Astrocyte (in vitro differentiated cells and primary cell): ENCODE measurements around the gene VSTM4. TPM values are rescaled to one million over a fixed set of nuclear protein-coding genes. Genes with fewer than 3 reads are reported as not detected.

ENCODE experiments used
- DNase-seq: peaks from one replicate; pipeline ENCODE4 v3.0.0-alpha.2; 2010; ENCODE audit warnings: low read depth
- FAIRE-seq: peaks from 2 replicates; lab custom pipeline; 2011; peaks lifted over from hg19 to GRCh38; lab: Jason Lieb, UNC
- H2AFZ ChIP-seq: 2 replicates; pipeline ENCODE4 v1.6.0; 2012; ENCODE audit warnings: low read depth, low read length, inconsistent platforms
- H3K27ac ChIP-seq: 2 replicates; pipeline ENCODE4 v1.5.1; 2011; ENCODE audit warnings: low read depth, low read length, inconsistent platforms
- H3K27me3 ChIP-seq: 2 replicates; pipeline ENCODE4 v1.6.0; 2011; ENCODE audit warnings: low read length, inconsistent platforms; ENCODE audit not compliant: insufficient read depth
- H3K36me3 ChIP-seq: 2 replicates; pipeline ENCODE4 v1.5.1; 2011; ENCODE audit warnings: low read length, inconsistent platforms; ENCODE audit not compliant: insufficient read depth
- H3K4me1 ChIP-seq: 2 replicates; pipeline ENCODE4 v1.5.1; 2011; ENCODE audit warnings: low read length, inconsistent platforms; ENCODE audit not compliant: insufficient read depth
- H3K4me2 ChIP-seq: 2 replicates; pipeline ENCODE4 v1.6.0; 2012; ENCODE audit warnings: low read length, inconsistent platforms
- H3K4me3 ChIP-seq: 2 replicates; pipeline ENCODE4 v1.5.1; 2011; ENCODE audit warnings: low read depth, mild to moderate bottlenecking, low read length, inconsistent platforms; ENCODE audit not compliant: insufficient read depth
- H3K79me2 ChIP-seq: 2 replicates; pipeline ENCODE4 v1.6.0; 2012; ENCODE audit warnings: mild to moderate bottlenecking, low read length, inconsistent platforms; ENCODE audit not compliant: insufficient read depth
- H3K9ac ChIP-seq: 2 replicates; pipeline ENCODE4 v1.6.0; 2012; ENCODE audit warnings: mild to moderate bottlenecking, low read length, inconsistent platforms
- H3K9me3 ChIP-seq: 2 replicates; pipeline ENCODE4 v1.5.1; 2012; ENCODE audit warnings: low read depth, mild to moderate bottlenecking, low read length, inconsistent platforms; ENCODE audit not compliant: insufficient read depth
- H4K20me1 ChIP-seq: 2 replicates; pipeline ENCODE4 v1.6.0; 2012; ENCODE audit warnings: low read length, inconsistent platforms; ENCODE audit not compliant: insufficient read depth
- H3K27ac Mint-ChIP-seq: one replicate; pipeline ENCODE4 v1.8.0; 2021; ENCODE audit warnings: mild to moderate bottlenecking, mixed read lengths; ENCODE audit not compliant: unreplicated experiment
- H3K27me3 Mint-ChIP-seq: one replicate; pipeline ENCODE4 v1.8.0; 2021; ENCODE audit warnings: low read depth, mixed read lengths; ENCODE audit not compliant: unreplicated experiment
- H3K36me3 Mint-ChIP-seq: one replicate; pipeline ENCODE4 v1.8.0; 2021; ENCODE audit warnings: low read depth, mixed read lengths; ENCODE audit not compliant: unreplicated experiment
- H3K4me1 Mint-ChIP-seq: one replicate; pipeline ENCODE4 v1.8.0; 2021; ENCODE audit warnings: low read depth, mixed read lengths; ENCODE audit not compliant: unreplicated experiment
- H3K4me3 Mint-ChIP-seq: one replicate; pipeline ENCODE4 v1.8.0; 2021; ENCODE audit warnings: mild to moderate bottlenecking, moderate library complexity, mixed read lengths; ENCODE audit not compliant: unreplicated experiment
- H3K9me3 Mint-ChIP-seq: one replicate; pipeline ENCODE4 v1.8.0; 2021; ENCODE audit warnings: mild to moderate bottlenecking, mixed read lengths; ENCODE audit not compliant: unreplicated experiment
- CTCF ChIP-seq: IDR thresholded peaks from 2 replicates; pipeline ENCODE4 v1.5.1; 2011; ENCODE audit warnings: low read depth, mild to moderate bottlenecking, inconsistent platforms, low read length, moderate library complexity; ENCODE audit not compliant: insufficient read depth
- EZH2 ChIP-seq: IDR thresholded peaks from 2 replicates; pipeline ENCODE4 v1.6.1; 2012; ENCODE audit warnings: mild to moderate bottlenecking, low read length, inconsistent platforms; ENCODE audit not compliant: insufficient read depth
- total RNA-seq: library from RNA; stranded (reverse); gene quantifications from 2 replicates; pipeline ENCODE4 v1.2.1, GENCODE V29; 2021

The VSTM4 gene
- total RNA-seq, 1 donor from 2014 or later, result 1.1 TPM

- Histone ChIP-seq H3K79me2 (no peaks in the 10 kb centered on the region), H3K36me3 (no peaks in the 10 kb centered on the region), H3K4me3 (no peak overlapping the region), H3K27me3 (no peaks in the 10 kb centered on the region), H3K4me2 (no peak overlapping the region), H3K9me3 (no peaks in the 10 kb centered on the region), H3K27ac (no peak overlapping the region), H3K4me1 (no peaks in the 10 kb centered on the region), H3K9ac (no peak overlapping the region), H4K20me1 (peaks cover 3% of the 10 kb centered on the region), H2AFZ (no peak overlapping the region)
- Mint-ChIP-seq H3K27ac (no peak overlapping the region), H3K9me3 (no peaks in the 10 kb centered on the region), H3K36me3 (no peaks in the 10 kb centered on the region), H3K4me3 (no peak overlapping the region), H3K4me1 (no peaks in the 10 kb centered on the region), H3K27me3 (peaks cover 33% of the 10 kb centered on the region)
- no peak for FAIRE-seq
- TF ChIP-seq CTCF (no peak), EZH2 (no peak)
- no peak for DNase-seq
Measured at GRCh38 chr10:49099046-49099445, 16.3 kb downstream of the VSTM4 start.

GRCh38 chr10:49096890-49097445, 18.4 kb downstream of the VSTM4 start:
- TF ChIP-seq EZH2, result no peak
- TF ChIP-seq CTCF, result no peak
- no peak for FAIRE-seq
- no peaks in the 10 kb centered on the region for H3K4me1 ChIP-seq
- no peak overlapping the region for H3K4me3 ChIP-seq
- H2AFZ ChIP-seq, result no peak overlapping the region
- Mint-ChIP-seq H3K27me3 (peaks cover 41% of the 10 kb centered on the region), H3K4me1 (no peaks in the 10 kb centered on the region), H3K27ac (no peak overlapping the region), H3K36me3 (no peaks in the 10 kb centered on the region), H3K9me3 (no peaks in the 10 kb centered on the region), H3K4me3 (no peak overlapping the region)
- no peak overlapping the region for H3K4me2 ChIP-seq
- H3K9ac ChIP-seq, result no peak overlapping the region
- H3K9me3 ChIP-seq, result no peaks in the 10 kb centered on the region
- no peaks in the 10 kb centered on the region for H3K36me3 ChIP-seq
- no peaks in the 10 kb centered on the region for H3K79me2 ChIP-seq
- H3K27me3 ChIP-seq, result no peaks in the 10 kb centered on the region
- H3K27ac ChIP-seq, result no peak overlapping the region
- no peak for DNase-seq
- peaks cover 3% of the 10 kb centered on the region for H4K20me1 ChIP-seq

GRCh38 chr10:49094646-49095045, 20.7 kb downstream of the VSTM4 start:
- no peaks in the 10 kb centered on the region for H3K9me3 Mint-ChIP-seq
- no peak overlapping the region for H3K27ac Mint-ChIP-seq
- H3K4me2 ChIP-seq, result no peak overlapping the region
- H3K4me3 ChIP-seq, result no peak overlapping the region
- no peaks in the 10 kb centered on the region for H3K36me3 Mint-ChIP-seq
- H4K20me1 ChIP-seq, result peaks cover 3% of the 10 kb centered on the region
- no peaks in the 10 kb centered on the region for H3K4me1 Mint-ChIP-seq
- H3K79me2 ChIP-seq, result no peaks in the 10 kb centered on the region
- H3K4me1 ChIP-seq, result no peaks in the 10 kb centered on the region
- no peak overlapping the region for H2AFZ ChIP-seq
- DNase-seq, result no peak
- no peaks in the 10 kb centered on the region for H3K36me3 ChIP-seq
- H3K9me3 ChIP-seq, result no peaks in the 10 kb centered on the region
- H3K27me3 ChIP-seq, result no peaks in the 10 kb centered on the region
- H3K27ac ChIP-seq, result no peak overlapping the region
- no peak overlapping the region for H3K4me3 Mint-ChIP-seq
- H3K27me3 Mint-ChIP-seq, result peaks cover 53% of the 10 kb centered on the region
- TF ChIP-seq EZH2 (no peak), CTCF (no peak)
- FAIRE-seq, result no peak
- no peak overlapping the region for H3K9ac ChIP-seq
